ENCODE data around the gene DAPK2. TPM values are rescaled to one million over a fixed set of nuclear protein-coding genes. Genes with fewer than 3 reads are reported as not detected.
"Not testable (repeated sequence)": the region's sequence is repeated elsewhere in the genome, so short reads cannot be mapped to it uniquely, and the experiment has no call there.

Gene DAPK2
- polyA plus RNA-seq, 3 donors = 3.9 to 4.9 (median 4.3) TPM

- DNase-seq (ENCODE audit: low read depth in 3 of 3, low spot score in 2 of 3) = no peak
Measured at GRCh38 chr15:63979262-63979793, 67.0 kb downstream of the DAPK2 start.

- no peak for DNase-seq (ENCODE audit: low read depth in 3 of 3, low spot score in 2 of 3)
Measured at GRCh38 chr15:63978511-63979261, 67.6 kb downstream of the DAPK2 start.

- DNase-seq (ENCODE audit: low read depth in 3 of 3, low spot score in 2 of 3) = no peak
Measured at GRCh38 chr15:63977119-63977518, 69.2 kb downstream of the DAPK2 start.

GRCh38 chr15:63974021-63974420, 72.3 kb downstream of the DAPK2 start:
- DNase-seq (ENCODE audit: low read depth in 3 of 3, low spot score in 2 of 3) = no peak

GRCh38 chr15:63973212-63974009, 72.9 kb downstream of the DAPK2 start:
- no peak for DNase-seq (ENCODE audit: low read depth in 3 of 3, low spot score in 2 of 3)

- no peak for DNase-seq (ENCODE audit: low read depth in 3 of 3, low spot score in 2 of 3)
Measured at GRCh38 chr15:63972801-63973200, 73.5 kb downstream of the DAPK2 start.

- no peak for DNase-seq (ENCODE audit: low read depth in 3 of 3, low spot score in 2 of 3)
Measured at GRCh38 chr15:63971904-63972303, 74.4 kb downstream of the DAPK2 start.

GRCh38 chr15:63971427-63971805, 74.9 kb downstream of the DAPK2 start:
- DNase-seq (ENCODE audit: low read depth in 3 of 3, low spot score in 2 of 3) = no peak

GRCh38 chr15:63970621-63971426, 75.5 kb downstream of the DAPK2 start:
- DNase-seq (ENCODE audit: low read depth in 3 of 3, low spot score in 2 of 3) = peak in 1 of 3 donors; percentile 45

GRCh38 chr15:63969652-63970421, 76.4 kb downstream of the DAPK2 start:
- no peak for DNase-seq (ENCODE audit: low read depth in 3 of 3, low spot score in 2 of 3)

- DNase-seq (ENCODE audit: low read depth in 3 of 3, low spot score in 2 of 3) = no peak
Measured at GRCh38 chr15:63968700-63969099, 77.6 kb downstream of the DAPK2 start.

- DNase-seq (ENCODE audit: low read depth in 3 of 3, low spot score in 2 of 3) = no peak
Measured at GRCh38 chr15:63968122-63968524, 78.2 kb downstream of the DAPK2 start.

GRCh38 chr15:63967616-63968015, 78.7 kb downstream of the DAPK2 start:
- DNase-seq (ENCODE audit: low read depth in 3 of 3, low spot score in 2 of 3) = no peak

GRCh38 chr15:63962947-63963721, 83.2 kb downstream of the DAPK2 start:
- not testable (repeated sequence) for DNase-seq (ENCODE audit: low read depth in 3 of 3, low spot score in 2 of 3)

GRCh38 chr15:63953524-63953923, 92.8 kb downstream of the DAPK2 start:
- DNase-seq (ENCODE audit: low read depth in 3 of 3, low spot score in 2 of 3) = no peak

- no peak for DNase-seq (ENCODE audit: low read depth in 3 of 3, low spot score in 2 of 3)
Measured at GRCh38 chr15:63950911-63951481, 95.3 kb downstream of the DAPK2 start.

- DNase-seq (ENCODE audit: low read depth in 3 of 3, low spot score in 2 of 3) = no peak
Measured at GRCh38 chr15:63948971-63949370, 97.3 kb downstream of the DAPK2 start.

- DNase-seq (ENCODE audit: low read depth in 3 of 3, low spot score in 2 of 3) = no peak
Measured at GRCh38 chr15:63948436-63948835, 97.8 kb downstream of the DAPK2 start.

- no peak for DNase-seq (ENCODE audit: low read depth in 3 of 3, low spot score in 2 of 3)
Measured at GRCh38 chr15:63947228-63947627, 99.1 kb downstream of the DAPK2 start.
